NB4 (cell line): ENCODE data around the gene HOXB3.

Experiments used
- POLR2A ChIP-seq: IDR thresholded peaks from 2 replicates; pipeline ENCODE4 v1.6.1; 2011; ENCODE audit warnings: mild to moderate bottlenecking; ENCODE audit not compliant: insufficient read length; ENCODE audit errors: extremely low read depth
- TF ChIP-seq, protein P1 (sequence below): IDR thresholded peaks from one replicate; pipeline ENCODE4 v1.5.1; 2012; ENCODE audit warnings: low read depth, low read length
- TF ChIP-seq, protein P2 (sequence below): IDR thresholded peaks from 2 replicates; pipeline ENCODE4 v1.6.1; 2011; ENCODE audit warnings: low read depth, low read length

DNA sequence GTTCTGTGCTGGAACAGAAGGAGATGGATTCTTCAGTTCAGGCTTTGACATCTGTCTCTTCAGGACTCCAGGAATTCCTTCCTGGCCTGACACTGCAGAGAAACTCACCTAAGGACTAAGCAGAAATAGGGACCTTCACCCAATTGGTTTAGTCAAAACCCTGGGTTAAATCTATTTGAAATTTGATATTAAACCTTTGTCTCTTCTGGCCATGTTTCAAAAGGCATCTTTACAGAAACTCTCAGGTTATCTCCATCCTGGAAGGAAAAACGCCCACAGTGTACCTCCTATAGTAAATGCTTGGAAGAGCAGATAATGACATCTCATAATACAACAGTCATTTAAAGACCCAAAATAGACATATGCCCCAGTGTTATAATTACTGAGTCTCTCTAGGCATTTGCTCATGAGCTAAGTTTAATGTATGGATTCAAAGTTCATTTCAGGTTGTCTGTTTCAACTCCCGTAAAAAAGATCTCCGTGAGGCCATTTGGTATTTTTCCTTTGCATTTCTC is 6.3 kb downstream of the HOXB3 start:
- TF ChIP-seq, protein P1, sequence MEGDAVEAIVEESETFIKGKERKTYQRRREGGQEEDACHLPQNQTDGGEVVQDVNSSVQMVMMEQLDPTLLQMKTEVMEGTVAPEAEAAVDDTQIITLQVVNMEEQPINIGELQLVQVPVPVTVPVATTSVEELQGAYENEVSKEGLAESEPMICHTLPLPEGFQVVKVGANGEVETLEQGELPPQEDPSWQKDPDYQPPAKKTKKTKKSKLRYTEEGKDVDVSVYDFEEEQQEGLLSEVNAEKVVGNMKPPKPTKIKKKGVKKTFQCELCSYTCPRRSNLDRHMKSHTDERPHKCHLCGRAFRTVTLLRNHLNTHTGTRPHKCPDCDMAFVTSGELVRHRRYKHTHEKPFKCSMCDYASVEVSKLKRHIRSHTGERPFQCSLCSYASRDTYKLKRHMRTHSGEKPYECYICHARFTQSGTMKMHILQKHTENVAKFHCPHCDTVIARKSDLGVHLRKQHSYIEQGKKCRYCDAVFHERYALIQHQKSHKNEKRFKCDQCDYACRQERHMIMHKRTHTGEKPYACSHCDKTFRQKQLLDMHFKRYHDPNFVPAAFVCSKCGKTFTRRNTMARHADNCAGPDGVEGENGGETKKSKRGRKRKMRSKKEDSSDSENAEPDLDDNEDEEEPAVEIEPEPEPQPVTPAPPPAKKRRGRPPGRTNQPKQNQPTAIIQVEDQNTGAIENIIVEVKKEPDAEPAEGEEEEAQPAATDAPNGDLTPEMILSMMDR, result no peak
- no peak for TF ChIP-seq POLR2A
- TF ChIP-seq, protein P2, sequence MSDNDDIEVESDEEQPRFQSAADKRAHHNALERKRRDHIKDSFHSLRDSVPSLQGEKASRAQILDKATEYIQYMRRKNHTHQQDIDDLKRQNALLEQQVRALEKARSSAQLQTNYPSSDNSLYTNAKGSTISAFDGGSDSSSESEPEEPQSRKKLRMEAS, result no peak
